K562 (cell line): ENCODE results near the gene GAPVD1. TPM values are rescaled to one million over a fixed set of nuclear protein-coding genes. Genes with fewer than 3 reads are reported as not detected.

Source experiments
- ATAC-seq: fragments of 200-7000 bp; cut with Tn5 transposase; 3 replicates; pipeline ENCODE4 v1.9.1; 2020; ENCODE audit warnings: moderate library complexity
- BruUV-seq: library from RNA; stranded (reverse); fragments of 400-500 nt; replicated peaks from 2 replicates; lab custom pipeline; 2021; lab: Mats Ljungman, UMichigan
- CTCF ChIA-PET: fragments of 300-600 bp; formaldehyde crosslinking; extraction: SDS; loops from one replicate; lab custom pipeline; 2021; ENCODE audit warnings: low intra/inter-chr PET ratio; lab: Yijun Ruan, JAX
- POLR2A ChIA-PET: fragments of 300-600, 350-650 bp; sonication (Branson Sonifier 250); formaldehyde crosslinking; extraction: SDS; loops from one replicate; lab custom pipeline; 2021; ENCODE audit warnings: antibody characterized with exemption, inconsistent platforms; lab: Yijun Ruan, JAX
- DNase-seq, 4 experiments: peaks; one replicate each; pipeline versions ENCODE4 v3.0.0 to v3.0.0-alpha.2; 2011 to 2018; ENCODE audit warnings: low spot score in 3 of 4, mixed read lengths in 3 of 4; ENCODE audit errors: extremely low read depth in 1 of 4
- FAIRE-seq: peaks from 2 replicates; lab custom pipeline; 2011; peaks lifted over from hg19 to GRCh38; lab: Jason Lieb, UNC
- H2AFZ ChIP-seq: 2 replicates; pipeline ENCODE4 v1.6.0; 2011; ENCODE audit warnings: low read depth, low read length, control low read depth, inconsistent platforms
- H3K27ac ChIP-seq: fragments of 200-600 bp; 3 replicates; pipeline ENCODE4 v1.8.0; 2011; ENCODE audit warnings: low read depth, mild to moderate bottlenecking, control low read depth, inconsistent platforms, low read length, moderate library complexity, mixed read lengths; ENCODE audit errors: extremely low read depth
- H3K27me3 ChIP-seq, 2 experiments: fragments of 300-600 bp in 1 of 2; 2 replicates in 1 of 2; 3 replicates in 1 of 2; pipeline versions ENCODE4 v1.6.0 to v1.8.0; 2011; ENCODE audit warnings: inconsistent platforms in 2 of 2, low read length in 2 of 2, mild to moderate bottlenecking in 1 of 2, mixed read lengths in 1 of 2, moderate library complexity in 1 of 2; ENCODE audit not compliant: control insufficient read depth in 2 of 2, insufficient read depth in 2 of 2
- H3K36me3 ChIP-seq: fragments of 300-600 bp; 3 replicates; pipeline ENCODE4 v1.8.0; 2011; ENCODE audit warnings: mild to moderate bottlenecking, low read length, inconsistent platforms; ENCODE audit not compliant: control insufficient read depth, insufficient read depth
- H3K4me1 ChIP-seq, 2 experiments: fragments of 200-600 bp in 1 of 2; replicated peaks in 1 of 2; 2 replicates in 1 of 2; 3 replicates in 1 of 2; pipeline versions ENCODE4 v1.5.1 to v1.8.0; 2011; ENCODE audit warnings: inconsistent platforms in 2 of 2, low read length in 2 of 2, mild to moderate bottlenecking in 1 of 2, mixed read lengths in 1 of 2, moderate library complexity in 1 of 2; ENCODE audit not compliant: control insufficient read depth in 2 of 2, insufficient read depth in 2 of 2
- H3K4me2 ChIP-seq: 2 replicates; pipeline ENCODE4 v1.6.1; 2011; ENCODE audit warnings: low read length, control low read depth, inconsistent platforms, mixed read lengths; ENCODE audit not compliant: insufficient read depth
- H3K4me3 ChIP-seq: fragments of 200-600 bp; sonication (generic), shearing (Covaris generic); 2 replicates; pipeline ENCODE4 v1.5.1; 2016; ENCODE audit warnings: control low read depth, inconsistent platforms
- H3K79me2 ChIP-seq: fragments of 200-600 bp; 3 replicates; pipeline ENCODE4 v1.8.0; 2011; ENCODE audit warnings: low read length, inconsistent platforms; ENCODE audit not compliant: control insufficient read depth, insufficient read depth
- H3K9ac ChIP-seq, 2 experiments: 2 replicates each; pipeline versions ENCODE4 v1.6.0 to v1.6.1; 2011; ENCODE audit warnings: low read depth in 2 of 2, low read length in 2 of 2, control low read depth in 1 of 2, inconsistent platforms in 1 of 2, mild to moderate bottlenecking in 1 of 2, mixed read lengths in 1 of 2; ENCODE audit not compliant: insufficient read depth in 1 of 2
- H3K9me1 ChIP-seq: one replicate; pipeline ENCODE4 v1.6.0; 2011; ENCODE audit warnings: inconsistent platforms, mild to moderate bottlenecking, low read length, moderate library complexity; ENCODE audit not compliant: control insufficient read depth, insufficient read depth
- H3K9me3 ChIP-seq: replicated peaks from 2 replicates; pipeline ENCODE4 v1.5.1; 2011; ENCODE audit warnings: low read depth, low read length, inconsistent platforms; ENCODE audit not compliant: control insufficient read depth, insufficient read depth
- H4K20me1 ChIP-seq: replicated peaks from 2 replicates; pipeline ENCODE4 v1.6.1; 2011; ENCODE audit warnings: low read length, inconsistent platforms, mixed read lengths; ENCODE audit not compliant: control insufficient read depth, insufficient read depth
- CREB3L1 ChIP-seq: fragments of 450-650 bp; IDR thresholded peaks from 2 replicates; pipeline ENCODE4 v1.6.1; 2014; ENCODE audit warnings: low read depth, mild to moderate bottlenecking, moderate library complexity, borderline replicate concordance
- DIDO1 ChIP-seq: fragments of 450-650 bp; IDR thresholded peaks from 2 replicates; pipeline ENCODE4 v1.6.1; 2016; ENCODE audit warnings: low read depth, missing biosample characterization, missing genetic modification characterization
- E2F8 ChIP-seq: fragments of 450-650 bp; IDR thresholded peaks from 2 replicates; pipeline ENCODE4 v1.7.1; 2018; ENCODE audit warnings: mild to moderate bottlenecking, low read depth; ENCODE audit not compliant: partially characterized antibody
- ELF1 ChIP-seq: fragments of 200-800 bp; sonication (Bioruptor generic); IDR thresholded peaks from 2 replicates; pipeline ENCODE4 v1.6.1; 2016; ENCODE audit warnings: missing genetic modification characterization, missing compliant biosample characterization
- EP400 ChIP-seq: fragments of 450-650 bp; IDR thresholded peaks from 2 replicates; pipeline ENCODE4 v1.6.1; 2017; ENCODE audit warnings: antibody characterized with exemption, mild to moderate bottlenecking, moderate library complexity
- FOXJ2 ChIP-seq: fragments of 200-800 bp; sonication (Bioruptor generic); IDR thresholded peaks from 2 replicates; pipeline ENCODE4 v1.6.1; 2016; ENCODE audit warnings: missing genetic modification characterization, missing compliant biosample characterization
- FOXK2 ChIP-seq, 2 experiments: fragments of 450-650 bp; IDR thresholded peaks in 1 of 2; conservative IDR thresholded peaks in 1 of 2; 2 replicates each; pipeline ENCODE4 v1.6.1; 2016; ENCODE audit warnings: low read depth in 2 of 2, mild to moderate bottlenecking in 1 of 2
- MAFF ChIP-seq: IDR thresholded peaks from 2 replicates; pipeline ENCODE4 v1.6.1; 2012; ENCODE audit warnings: low read length, improper control_type of control experiment
- MEIS2 ChIP-seq: fragments of 450-650 bp; IDR thresholded peaks from 2 replicates; pipeline ENCODE4 v1.6.1; 2014; ENCODE audit warnings: mild to moderate bottlenecking; ENCODE audit not compliant: partially characterized antibody
- MIER1 ChIP-seq: fragments of 450-650 bp; IDR thresholded peaks from 2 replicates; pipeline ENCODE4 v1.6.1; 2016; ENCODE audit warnings: antibody characterized with exemption, mild to moderate bottlenecking, low read depth
- NFE2 ChIP-seq: IDR thresholded peaks from 2 replicates; pipeline ENCODE4 v1.6.1; 2014; ENCODE audit warnings: antibody characterized with exemption, low read depth
- NFYB ChIP-seq: IDR thresholded peaks from 2 replicates; pipeline ENCODE4 v1.6.1; 2011; ENCODE audit warnings: mild to moderate bottlenecking, moderate library complexity; ENCODE audit not compliant: insufficient read length; ENCODE audit errors: extremely low read depth
- PHF8 ChIP-seq: fragments of 200-600 bp; sonication (generic); IDR thresholded peaks from 2 replicates; pipeline ENCODE4 v1.6.1; 2012; ENCODE audit warnings: mixed run types, mild to moderate bottlenecking, inconsistent platforms, low read length, moderate library complexity, borderline replicate concordance
- SMARCC2 ChIP-seq: fragments of 450-650 bp; IDR thresholded peaks from 2 replicates; pipeline ENCODE4 v1.6.1; 2017; ENCODE audit warnings: antibody characterized with exemption, moderate library complexity, mild to moderate bottlenecking, low read depth
- TEAD2 ChIP-seq: fragments of 450-650 bp; IDR thresholded peaks from 2 replicates; pipeline ENCODE4 v1.6.1; 2016; ENCODE audit warnings: missing genetic modification characterization, control low read depth, missing compliant biosample characterization
- THRA ChIP-seq: fragments of 450-650 bp; IDR thresholded peaks from 2 replicates; pipeline ENCODE4 v1.6.1; 2017; ENCODE audit warnings: mild to moderate bottlenecking, moderate library complexity
- ZBED1 ChIP-seq: IDR thresholded peaks from 2 replicates; pipeline ENCODE4 v1.6.1; 2014
- ZNF212 ChIP-seq: fragments of 450-650 bp; formaldehyde crosslinking; IDR thresholded peaks from 2 replicates; pipeline ENCODE4 v1.4.0; 2020; ENCODE audit warnings: mild to moderate bottlenecking
- in situ Hi-C: fragments of 300-500 bp; cut with MboI; formaldehyde crosslinking; loops from 4 replicates; pipeline ENCODE4 v1.15.0; 2018; ENCODE audit warnings: inconsistent platforms, mixed read lengths
- intact Hi-C: fragments of 100-400 bp; cut with micrococcal nuclease; formaldehyde crosslinking; loops from 2 replicates; pipeline ENCODE4 v1.14.2; 2022
- polyA plus RNA-seq, 8 experiments: library from polyadenylated mRNA; depleted of rRNA in 4 of 8; stranded (reverse) in 5 of 8; unstranded in 3 of 8; fragments of >200 nt; fragmentation: Nextera tagmentation in 2 of 8; fragmentation: Illumina TruSeq in 1 of 8; extraction: Ambion mirVana in 2 of 8; extraction: Trizol in 1 of 8; gene quantifications; 2 replicates each; pipeline versions ENCODE4 v1.2.1 to v1.2.3, GENCODE V29; 2011 to 2014; ENCODE audit warnings: inconsistent platforms in 1 of 8, missing spikeins in 1 of 8
- total RNA-seq, 7 experiments: library from RNA; depleted of rRNA in 6 of 7; stranded (reverse); fragments of >200 nt in 6 of 7; fragmentation: Illumina TruSeq in 2 of 7; extraction: Trizol in 2 of 7; gene quantifications; 2 replicates each; pipeline versions ENCODE4 v1.2.1 to v1.2.3, GENCODE V29; 2011 to 2021; ENCODE audit warnings: low replicate concordance in 1 of 7

The GAPVD1 gene
- total and polyA plus RNA-seq, 9 of the 15 experiments (the other 6 are each of a cell fraction or from before 2014, with no cell fraction given), result 9.5 to 66.1 (median 45.5) TPM

- intact Hi-C loops (no loop called here), in situ Hi-C loops (no loop called here)
- POLR2A ChIA-PET, result interaction anchor here (0.6 kb wide), 1 partner anchor 18 kb away, joined by 3 read pairs; no protein-coding TSS in a partner anchor
- TF ChIP-seq ELF1 (tag) (no peak), THRA (no peak), NFYB (no peak), MIER1 (no peak), NFE2 (no peak), EP400 (no peak), SMARCC2 (no peak), FOXJ2 (tag) (no peak), E2F8 (no peak), ZNF212 (CRISPR knock-in tag) (no peak), DIDO1 (no peak), FOXK2 (conservative IDR thresholded peaks at IDR 0.05 in 1 of 2, IDR thresholded peaks at IDR 0.05 in 1 of 2; ENCODE audit: low read depth in 2 of 2) (no peak), MAFF (no peak), CREB3L1 (no peak), MEIS2 (no peak), ZBED1 (no peak), TEAD2 (tag) (no peak), PHF8 (no peak)
- Histone ChIP-seq H2AFZ (no peak overlapping the region), H3K27me3 (no peaks in the 10 kb centered on the region), H4K20me1 (no peaks in the 10 kb centered on the region), H3K9ac (no peak overlapping the region), H3K4me3 (no peak overlapping the region), H3K9me3 (no peaks in the 10 kb centered on the region), H3K9me1 (no peaks in the 10 kb centered on the region), H3K36me3 (peaks cover 77% of the 10 kb centered on the region), H3K4me1 (no peaks in the 10 kb centered on the region), H3K27ac (no peak overlapping the region), H3K4me2 (no peak overlapping the region), H3K79me2 (no peaks in the 10 kb centered on the region)
- ATAC-seq (no peak), DNase-seq (no peak), FAIRE-seq (no peak)
- CTCF ChIA-PET, result no interaction called here
- no TSS peak for BruUV-seq
Measured at GRCh38 chr9:125329978-125330377, 68.4 kb downstream of the GAPVD1 start.
